NOMO-1 treated with DMSO at 0.1 percent for 48 hours (cell line): ENCODE results near the gene PSORS1C2.
A peak's percentile ranks its signal among the peaks of the same experiment; 100 is the strongest.

Experiments used
- DNase-seq: peaks from one replicate; lab custom pipeline; 2025; ENCODE audit not compliant: unreplicated experiment; lab: John Stamatoyannopoulos, UW

Gene PSORS1C2

DNA sequence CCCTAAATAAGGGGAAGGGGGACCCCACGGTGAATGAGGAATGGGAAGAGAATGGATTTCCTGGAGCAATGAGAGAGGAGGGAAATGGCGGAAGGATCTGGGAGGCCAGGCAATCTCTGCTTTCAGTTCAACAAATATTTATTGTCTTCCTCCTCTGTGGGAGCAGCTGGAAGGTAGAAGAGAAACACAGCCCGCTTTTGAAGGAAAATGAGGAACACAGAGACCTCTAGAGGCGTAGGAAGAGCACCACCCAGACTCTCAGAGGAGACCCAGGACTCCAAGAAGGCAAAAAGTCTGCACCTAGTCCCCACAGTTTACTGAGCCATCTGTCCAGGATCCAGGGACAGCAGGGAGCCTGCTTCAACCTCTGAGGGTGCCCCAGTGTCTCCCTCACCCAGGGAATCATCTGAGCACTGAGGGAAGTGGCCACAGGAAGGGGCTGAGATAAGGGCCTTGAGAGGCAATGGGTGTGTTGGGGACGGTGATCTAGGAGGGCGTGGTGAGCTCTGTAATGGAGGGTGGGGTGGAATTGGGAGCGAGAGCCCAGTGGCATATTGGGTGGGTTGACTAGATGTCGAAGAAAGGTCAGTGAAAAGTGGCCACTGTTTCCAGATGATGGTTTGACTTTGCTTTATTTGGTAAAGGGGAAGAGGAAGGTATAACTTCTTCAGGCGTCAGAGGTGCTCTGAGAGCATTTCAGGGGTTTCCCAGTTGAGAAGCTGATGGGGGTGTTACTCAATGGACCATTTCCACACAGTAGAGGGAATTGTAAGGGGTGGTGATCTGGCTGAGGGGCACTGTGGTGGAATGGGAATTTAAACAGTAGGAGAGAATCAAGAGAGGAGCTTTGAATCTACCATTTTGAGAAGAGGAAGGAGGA, 23.7 kb downstream of the PSORS1C2 start:
- peak; percentile 8 for DNase-seq

GRCh38 chr6:31114541-31114878, 24.4 kb downstream of the PSORS1C2 start, which contains the start of gene PSORS1C1:
TSS of gene PSORS1C1 (plus strand) at chr6:31114800. CDS start at chr6:31129633, 14,833 bp downstream.
- DNase-seq: no peak

DNA sequence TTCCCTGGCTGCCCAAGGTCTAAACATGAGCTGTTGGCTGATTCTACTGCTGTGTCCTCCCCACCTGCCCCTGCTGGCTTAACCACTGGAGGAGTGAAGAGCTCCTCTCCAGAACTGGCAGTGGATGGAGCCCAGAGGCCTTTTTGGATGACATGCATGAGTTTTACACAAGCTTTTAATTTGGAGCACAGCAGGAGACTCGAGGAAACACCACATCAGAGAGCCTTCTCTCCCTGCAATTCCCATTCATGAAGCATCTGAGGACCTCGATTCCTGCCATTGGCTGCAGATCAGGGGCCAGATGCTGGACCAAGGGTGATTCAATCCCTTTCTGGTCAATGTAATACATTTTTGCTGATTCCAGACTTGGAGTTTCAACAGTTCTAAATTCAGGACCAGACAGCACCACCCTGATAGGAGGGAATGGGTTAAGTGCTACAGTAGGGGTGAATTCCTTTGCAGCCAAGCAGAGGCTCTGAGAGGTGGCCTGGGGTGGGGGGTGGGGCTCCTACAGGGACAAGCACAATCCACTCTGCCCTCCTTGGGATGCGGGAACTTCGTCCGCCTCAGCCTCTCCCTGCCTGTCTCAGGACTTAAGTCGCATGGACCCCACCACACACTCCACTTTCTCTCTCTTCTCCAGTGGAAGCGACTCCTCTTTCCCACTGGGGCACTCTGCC, 24.9 kb downstream of the PSORS1C2 start:
- no peak for DNase-seq

DNA sequence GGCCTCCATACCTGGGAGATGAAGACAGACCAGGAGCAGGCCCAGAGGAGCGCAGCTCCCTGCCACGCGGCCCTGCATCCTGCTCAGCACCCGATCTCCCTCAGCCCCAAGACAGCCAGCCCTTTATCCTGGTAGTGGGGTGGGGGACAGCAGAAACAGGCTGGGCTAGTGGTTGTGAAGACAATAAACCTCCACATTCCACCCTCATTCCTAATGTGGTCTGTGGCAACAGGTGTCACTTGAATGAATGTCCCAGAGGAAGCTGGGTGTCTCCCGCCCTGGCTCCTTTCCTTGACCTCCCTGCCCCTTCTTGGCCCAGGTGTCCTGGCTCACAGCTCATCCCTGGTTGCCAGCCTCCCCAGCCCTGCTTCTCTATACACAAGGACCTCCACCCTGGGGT, 26.4 kb downstream of the PSORS1C2 start, which contains the start of gene C6orf15:
Gene C6orf15 (minus strand): TSS at position 98 of the 400 bp plus-strand sequence. CDS start 20 bp downstream, at position 78.
- no peak for DNase-seq

DNA sequence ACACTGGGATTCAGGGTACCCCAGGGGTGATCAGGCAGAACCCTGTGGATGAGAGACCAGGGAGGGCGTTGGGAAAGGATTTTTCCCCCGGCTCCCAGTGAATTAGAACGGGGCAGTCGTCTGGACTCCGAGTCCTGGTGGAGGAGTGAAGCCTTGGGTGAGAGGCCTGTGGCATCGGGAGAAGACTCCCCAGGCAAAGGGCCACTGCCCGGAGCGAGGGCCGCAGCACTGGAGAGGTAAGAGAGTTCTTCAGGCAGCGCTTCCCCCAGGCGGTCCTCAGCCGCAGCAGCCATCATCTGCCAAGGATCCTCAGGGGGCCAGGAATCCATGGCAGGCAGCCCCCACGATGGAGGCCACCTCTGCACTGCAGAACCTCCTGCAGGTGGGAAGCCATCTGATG, 27.2 kb downstream of the PSORS1C2 start:
- no peak for DNase-seq

- no peak for DNase-seq
Measured at GRCh38 chr6:31110825-31111582, 27.9 kb downstream of the PSORS1C2 start.

DNA sequence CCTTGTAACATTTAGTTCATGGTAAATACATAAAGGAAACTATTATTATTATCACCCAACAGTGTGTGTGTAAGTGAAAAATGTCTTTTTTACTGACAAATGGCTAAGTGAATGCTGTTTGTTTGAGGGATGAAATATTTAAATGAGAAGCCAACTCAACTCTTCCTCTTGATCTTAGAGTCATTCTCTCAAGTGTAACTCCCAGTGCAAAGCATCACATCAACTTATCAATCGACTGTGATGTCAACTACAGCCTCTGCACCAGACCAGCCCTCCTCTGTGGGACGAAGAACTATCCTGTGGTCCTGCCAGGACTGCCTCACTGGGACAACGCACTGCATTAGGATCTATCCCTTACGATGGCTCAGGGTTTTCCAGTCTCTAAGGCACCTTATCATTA, 31.8 kb downstream of the PSORS1C2 start:
- DNase-seq: no peak

GRCh38 chr6:31103136-31103535, 35.7 kb downstream of the PSORS1C2 start:
- DNase-seq: no peak

GRCh38 chr6:31098449-31098938, 40.4 kb downstream of the PSORS1C2 start:
- DNase-seq: no peak

DNA sequence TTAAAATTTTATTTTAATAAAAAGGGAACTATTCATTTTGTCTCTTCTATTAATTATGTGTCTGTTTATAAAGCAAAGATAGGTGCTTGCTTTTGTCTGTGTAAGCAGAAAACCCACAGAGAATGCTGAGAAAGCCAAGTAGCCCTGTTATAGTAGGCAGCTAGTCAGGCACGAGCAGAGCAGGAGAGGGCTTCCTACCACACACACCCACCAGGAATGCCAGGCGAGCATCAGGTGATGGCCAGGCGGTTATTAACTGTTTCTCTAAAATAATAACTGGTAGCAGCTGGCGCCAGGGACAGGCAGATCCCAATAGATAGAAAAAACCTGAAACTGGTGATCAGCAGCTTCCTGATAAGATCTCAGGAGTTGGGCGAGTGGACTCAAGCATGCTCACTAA, 42.2 kb downstream of the PSORS1C2 start:
- DNase-seq: no peak

GRCh38 chr6:31096215-31096614, 42.7 kb downstream of the PSORS1C2 start:
- no peak for DNase-seq

DNA sequence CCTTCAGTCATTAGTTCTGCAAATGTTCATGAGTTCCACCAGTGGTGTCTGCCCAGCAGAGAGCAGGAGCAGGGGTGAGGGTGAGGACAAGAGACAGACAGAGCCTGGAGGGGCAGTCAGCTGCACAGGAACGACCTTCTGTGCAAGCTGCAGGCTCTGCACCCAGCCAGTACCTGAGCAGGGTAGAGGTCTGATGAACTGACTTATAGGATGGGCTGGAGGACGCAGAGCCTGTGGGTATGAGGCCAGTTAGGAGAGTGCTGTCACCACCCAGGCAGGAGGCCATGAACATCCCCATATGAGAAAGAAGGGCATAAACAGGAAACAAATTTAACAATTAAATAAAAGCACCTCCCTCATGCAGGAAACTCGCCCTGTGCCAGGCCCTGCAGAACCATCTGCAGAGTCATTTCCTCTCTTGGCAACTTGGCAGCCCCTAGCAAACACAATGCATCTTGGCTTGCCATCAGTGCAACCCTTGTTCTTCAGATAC, 44.4 kb downstream of the PSORS1C2 start:
- peak; percentile 60 for DNase-seq

DNA sequence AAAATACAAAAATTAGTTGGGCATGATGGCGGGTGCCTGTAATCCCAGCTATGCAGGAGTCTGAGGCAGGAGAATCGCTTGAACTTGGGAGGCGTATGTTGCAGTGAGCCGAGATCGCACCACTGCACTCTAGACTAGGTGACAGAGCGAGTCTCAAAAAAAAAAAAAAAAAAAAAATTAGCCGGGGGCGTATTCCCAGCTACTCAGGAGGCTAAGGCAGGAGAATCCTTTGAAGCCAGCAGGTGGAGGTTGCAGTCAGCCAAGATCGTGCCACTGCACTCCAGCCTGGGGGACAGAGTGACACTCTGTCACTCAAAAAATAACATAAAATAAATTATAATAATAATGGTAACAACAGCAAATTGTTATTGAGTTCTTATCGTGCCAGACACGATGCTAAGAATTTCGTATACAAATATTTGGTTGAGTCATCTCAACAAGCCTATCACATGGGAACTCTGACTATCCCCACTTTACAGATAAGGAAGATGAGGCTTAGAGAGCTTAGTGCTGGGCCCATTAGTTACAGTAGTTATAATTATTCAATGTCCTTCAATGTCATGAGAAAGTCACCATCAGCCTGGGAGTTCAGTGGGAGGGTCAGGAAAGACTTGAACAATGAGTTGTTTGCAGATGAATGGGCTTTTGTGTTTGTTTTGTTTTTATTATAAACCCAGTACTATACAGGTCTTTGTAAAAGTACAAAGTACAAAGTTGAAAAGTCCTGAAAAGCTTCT, 45.9 kb downstream of the PSORS1C2 start:
- DNase-seq: no peak

DNA sequence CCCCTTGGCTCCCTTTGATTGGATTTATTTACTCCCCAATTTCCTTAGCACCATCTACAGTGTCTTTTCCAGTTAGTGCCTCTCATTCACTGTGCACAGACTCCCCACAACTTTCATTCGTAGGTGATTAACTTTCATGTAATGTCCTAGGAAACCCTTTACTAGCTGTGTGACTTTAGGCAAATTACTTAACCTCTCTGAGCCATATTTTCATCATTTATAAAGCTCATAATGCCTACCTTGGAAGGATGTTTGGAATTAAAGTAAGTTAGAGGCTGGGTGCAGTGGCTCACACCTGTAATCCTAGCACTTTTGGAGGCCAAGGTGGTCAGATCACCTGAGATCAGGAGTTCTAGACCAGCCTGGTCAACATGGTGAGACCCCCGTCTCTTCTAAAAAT, 46.6 kb downstream of the PSORS1C2 start:
- DNase-seq: no peak

DNA sequence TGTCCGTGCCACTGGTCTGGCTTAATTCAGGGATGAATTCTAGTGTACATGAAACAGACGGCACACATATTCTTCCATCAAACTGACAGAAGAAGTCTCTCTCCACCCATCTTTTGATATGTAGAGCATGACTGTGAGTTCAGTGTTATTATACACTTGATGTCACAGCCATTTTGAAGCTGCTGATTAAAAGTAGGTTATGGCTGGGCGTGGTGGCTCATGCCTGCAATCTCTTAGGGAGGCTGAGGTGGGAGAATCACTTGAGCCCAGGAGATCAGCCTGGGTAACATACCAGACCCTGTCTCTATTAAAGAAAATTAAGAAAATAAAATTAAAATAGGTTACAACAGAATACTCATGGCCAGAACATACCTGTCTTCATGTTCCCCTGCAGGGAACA, 47.2 kb downstream of the PSORS1C2 start:
- no peak for DNase-seq

GRCh38 chr6:31090973-31091364, 47.9 kb downstream of the PSORS1C2 start:
- DNase-seq: no peak

DNA sequence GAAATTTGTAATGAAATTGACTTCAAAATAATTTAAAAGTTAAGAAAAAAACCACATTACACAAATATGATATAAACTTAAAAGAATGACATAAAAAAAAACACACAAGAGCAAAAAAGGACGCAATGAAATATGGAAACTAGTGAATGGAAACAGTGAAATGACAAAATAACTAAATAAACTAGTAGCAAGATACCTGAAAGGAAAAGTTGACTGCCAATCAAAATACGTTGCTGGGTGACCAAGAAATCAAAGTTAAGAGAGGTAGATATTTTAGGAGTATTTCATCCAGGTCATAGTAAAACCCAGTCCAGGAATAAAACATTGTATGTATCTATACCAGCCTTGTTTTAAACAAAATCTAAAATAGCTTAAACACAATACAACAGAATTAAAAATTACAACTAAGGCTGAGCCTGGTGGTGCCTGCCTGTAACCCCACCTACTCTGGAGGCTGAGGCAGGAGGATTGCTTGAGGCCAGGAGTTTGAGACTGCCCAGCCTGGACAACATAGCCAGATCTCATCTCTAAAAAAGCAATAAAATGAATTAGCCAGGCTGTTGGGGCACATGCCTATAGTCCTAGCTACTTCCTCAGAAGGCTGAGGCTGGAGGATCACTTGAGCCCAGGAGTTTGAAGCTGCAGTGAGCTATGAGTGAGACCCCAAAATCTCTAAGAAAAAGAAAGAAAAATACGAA, 48.4 kb downstream of the PSORS1C2 start:
- no peak for DNase-seq
